ENCODE data around the gene CSRNP3.

CSRNP3 gene

DNA sequence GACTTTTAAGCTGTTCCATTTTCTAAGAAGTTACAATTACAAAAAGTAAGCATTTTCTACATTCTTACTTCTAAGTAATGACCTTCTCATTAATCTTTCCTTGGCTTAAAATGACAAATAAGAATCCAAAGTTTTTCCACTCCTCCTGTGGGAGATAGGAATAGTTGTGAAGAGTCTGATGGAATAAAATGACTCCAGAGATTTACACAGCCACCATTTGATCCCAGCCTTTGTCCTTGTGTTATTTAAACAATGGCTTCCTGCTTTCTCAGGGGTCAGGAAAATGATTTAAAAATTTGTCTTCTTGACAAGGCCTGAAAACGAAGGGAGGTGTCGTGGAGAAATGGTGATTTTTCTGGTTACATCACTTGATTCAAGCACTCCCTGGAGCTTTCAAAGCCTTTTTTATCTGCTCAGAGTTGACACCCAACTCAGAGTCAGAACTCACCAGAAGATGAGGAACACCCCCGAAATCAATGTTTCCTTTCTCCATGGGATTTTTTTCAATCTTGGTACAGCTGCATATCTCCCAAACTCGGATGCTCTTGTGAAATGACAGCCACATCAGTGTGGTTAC, 218.0 kb downstream of the CSRNP3 start:
- no peak for TF ChIP-seq CTCF (IDR thresholded peaks at IDR 0.05)
- no peak for TF ChIP-seq ZFX (IDR thresholded peaks at IDR 0.05; ENCODE audit: borderline replicate concordance)
- no peak overlapping the region for H3K27ac ChIP-seq

DNA sequence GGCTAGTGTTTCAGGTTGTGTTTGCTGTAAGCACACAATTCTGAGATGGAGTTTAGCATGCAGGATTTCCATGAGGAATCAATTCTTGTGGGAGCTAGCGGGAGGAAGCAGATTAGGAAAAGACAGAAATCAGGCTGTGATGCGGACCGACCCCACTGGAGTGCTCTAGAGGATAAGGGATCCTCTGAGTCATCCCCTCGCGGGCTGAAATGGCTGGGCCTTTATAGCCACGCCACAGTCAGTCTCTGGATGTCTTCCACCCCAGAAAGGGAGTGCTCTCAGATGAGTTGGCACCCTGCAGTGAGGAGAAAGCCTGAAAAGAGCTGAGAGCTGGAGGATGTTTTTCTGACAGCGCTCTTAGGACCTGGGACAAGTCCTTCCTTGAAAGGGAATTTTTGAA, 222.1 kb downstream of the CSRNP3 start:
- no peak for TF ChIP-seq ZFX (IDR thresholded peaks at IDR 0.05; ENCODE audit: borderline replicate concordance)
- TF ChIP-seq CTCF (IDR thresholded peaks at IDR 0.05): no peak
- H3K27ac ChIP-seq: no peak overlapping the region

GRCh38 chr2:165692906-165693305, 223.4 kb downstream of the CSRNP3 start:
- H3K27ac ChIP-seq: no peak overlapping the region
- TF ChIP-seq ZFX (IDR thresholded peaks at IDR 0.05; ENCODE audit: borderline replicate concordance) (no peak), CTCF (IDR thresholded peaks at IDR 0.05) (no peak)

- no peak for TF ChIP-seq ZFX (IDR thresholded peaks at IDR 0.05; ENCODE audit: borderline replicate concordance)
- TF ChIP-seq CTCF (IDR thresholded peaks at IDR 0.05): no peak
These were observed 224.3 kb downstream of the CSRNP3 start for GRCh38 chr2:165693838-165694237.

GRCh38 chr2:165697748-165698443, 228.4 kb downstream of the CSRNP3 start:
- H3K27ac ChIP-seq: no peak overlapping the region

More at GRCh38 chr2:165693838-165694237, 224.3 kb downstream of the CSRNP3 start:
- H3K27ac ChIP-seq: no peak overlapping the region

GRCh38 chr2:165698444-165698884, 229.0 kb downstream of the CSRNP3 start:
- 0 out of 2 replicates have a peak, but pooled peaks have one; percentile 12 for TF ChIP-seq CTCF (IDR thresholded peaks at IDR 0.05)
- no peak for TF ChIP-seq ZFX (IDR thresholded peaks at IDR 0.05; ENCODE audit: borderline replicate concordance)
- H3K27ac ChIP-seq: no peak overlapping the region

More at GRCh38 chr2:165697748-165698443, 228.4 kb downstream of the CSRNP3 start:
- TF ChIP-seq CTCF (IDR thresholded peaks at IDR 0.05) (no peak), ZFX (IDR thresholded peaks at IDR 0.05; ENCODE audit: borderline replicate concordance) (no peak)

GRCh38 chr2:165699946-165700345, 230.4 kb downstream of the CSRNP3 start:
- TF ChIP-seq ZFX (IDR thresholded peaks at IDR 0.05; ENCODE audit: borderline replicate concordance) (no peak), CTCF (IDR thresholded peaks at IDR 0.05) (no peak)
- H3K27ac ChIP-seq: no peak overlapping the region

All from 22Rv1 (cell line).